G401 (cell line): ENCODE measurements around the gene MED6. TPM values are rescaled to one million over a fixed set of nuclear protein-coding genes. Genes with fewer than 3 reads are reported as not detected.

Experiments used
- DNase-seq: peaks from one replicate; pipeline ENCODE4 v3.0.0-alpha.2; 2015; ENCODE audit warnings: low spot score
- in situ Hi-C: cut with HindIII; loops from 2 replicates; pipeline ENCODE4 v1.10.0; 2016; ENCODE audit warnings: low sequenced_read_pairs, mixed read lengths
- total RNA-seq: library from RNA; depleted of rRNA; stranded (reverse); fragments of >200 nt; shearing (Covaris generic); gene quantifications from 2 replicates; pipeline ENCODE4 v1.2.3, GENCODE V29; 2014

MED6 gene
- total RNA-seq, 1 experiment from 2014 or later, result 71.7 TPM

DNA sequence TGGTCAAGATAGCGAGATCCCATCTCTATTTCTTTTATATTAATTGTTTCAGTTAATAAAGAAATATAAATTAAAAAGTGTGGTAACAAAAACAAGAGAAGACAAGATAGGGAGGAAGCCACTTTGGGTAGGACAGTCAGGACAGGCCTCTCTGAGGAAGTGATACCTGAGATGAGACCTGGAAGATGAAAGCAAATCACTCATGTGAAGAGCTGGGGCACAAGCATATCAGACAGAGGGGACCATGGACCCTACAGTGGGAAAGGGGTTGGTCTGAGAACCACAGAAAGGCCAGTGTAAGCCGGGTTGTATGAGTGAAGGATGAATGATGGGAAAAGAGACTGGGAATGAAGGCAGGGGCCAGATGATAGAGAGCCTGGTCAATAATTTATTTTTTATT, 1.8 kb upstream of the MED6 start:
- no peak for DNase-seq
- in situ Hi-C loops, result no loop called here

- in situ Hi-C loops, result no loop called here
- DNase-seq, result no peak
These were observed 707 bp upstream of the MED6 start for GRCh38 chr14:70601162-70601561.

DNA sequence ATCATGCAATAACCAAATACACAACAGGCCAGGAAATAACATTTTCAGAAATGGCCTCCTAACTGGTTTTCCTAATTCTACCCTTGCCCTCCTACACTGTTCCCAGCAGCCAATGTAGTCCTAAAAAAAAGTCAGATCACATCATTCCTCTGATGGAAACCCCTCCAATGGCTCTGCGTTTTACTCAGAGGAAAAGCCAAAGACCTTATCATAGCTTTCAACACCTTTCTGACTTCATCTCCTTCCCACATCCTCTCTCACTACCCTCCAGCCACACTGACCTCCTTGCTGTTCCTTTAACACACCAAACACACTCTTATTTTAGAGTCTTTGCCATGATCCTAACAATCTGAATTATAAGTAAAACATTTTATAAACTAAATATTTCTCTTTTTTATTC, 1.1 kb downstream of the MED6 start:
- in situ Hi-C loops, result no loop called here
- DNase-seq, result no peak

- DNase-seq, result no peak
- in situ Hi-C loops, result no loop called here
These were observed 2.7 kb downstream of the MED6 start for GRCh38 chr14:70597731-70598130.

GRCh38 chr14:70595443-70596185, 4.8 kb downstream of the MED6 start:
- no peak for DNase-seq
- in situ Hi-C loops, result no loop called here

GRCh38 chr14:70594461-70594860, 6.0 kb downstream of the MED6 start:
- no peak for DNase-seq
- in situ Hi-C loops, result no loop called here

GRCh38 chr14:70585231-70585630, 15.2 kb downstream of the MED6 start:
- in situ Hi-C loops, result no loop called here
- no peak for DNase-seq

GRCh38 chr14:70576891-70577290, 23.6 kb downstream of the MED6 start:
- in situ Hi-C loops, result no loop called here
- no peak for DNase-seq

GRCh38 chr14:70573050-70573449, 27.4 kb downstream of the MED6 start:
- DNase-seq, result no peak
- in situ Hi-C loops, result no loop called here

DNA sequence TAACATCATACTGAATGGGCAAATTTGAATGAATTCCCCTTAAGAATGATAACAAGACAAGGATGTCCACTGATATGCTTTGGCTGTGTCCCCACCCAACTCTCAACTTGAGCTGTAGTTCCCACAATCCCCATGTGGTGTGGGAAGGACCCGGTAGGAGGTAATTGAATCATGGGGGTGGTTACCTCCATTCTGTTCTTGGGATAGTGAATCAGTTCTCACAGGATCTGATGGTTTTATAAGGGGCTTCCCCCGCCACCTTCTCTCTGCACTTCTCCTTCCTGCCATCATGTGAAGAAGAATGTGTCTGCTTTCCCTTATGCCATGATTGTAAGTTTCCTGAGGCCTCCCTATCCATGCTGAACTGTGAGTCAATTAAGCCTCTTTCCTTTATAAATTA, 29.3 kb downstream of the MED6 start:
- in situ Hi-C loops, result no loop called here
- no peak for DNase-seq

GRCh38 chr14:70567791-70568190, 32.7 kb downstream of the MED6 start:
- DNase-seq, result peak; percentile 12
- in situ Hi-C loops, result no loop called here

GRCh38 chr14:70563869-70564268, 36.6 kb downstream of the MED6 start:
- in situ Hi-C loops, result no loop called here
- DNase-seq, result no peak

- in situ Hi-C loops, result no loop called here
- no peak for DNase-seq
These were observed 37.0 kb downstream of the MED6 start for GRCh38 chr14:70563417-70563816.

- DNase-seq, result no peak
- in situ Hi-C loops, result no loop called here
These were observed 42.1 kb downstream of the MED6 start for GRCh38 chr14:70558356-70558755.

- no peak for DNase-seq
- in situ Hi-C loops, result no loop called here
These were observed 44.6 kb downstream of the MED6 start for GRCh38 chr14:70555890-70556289.

DNA sequence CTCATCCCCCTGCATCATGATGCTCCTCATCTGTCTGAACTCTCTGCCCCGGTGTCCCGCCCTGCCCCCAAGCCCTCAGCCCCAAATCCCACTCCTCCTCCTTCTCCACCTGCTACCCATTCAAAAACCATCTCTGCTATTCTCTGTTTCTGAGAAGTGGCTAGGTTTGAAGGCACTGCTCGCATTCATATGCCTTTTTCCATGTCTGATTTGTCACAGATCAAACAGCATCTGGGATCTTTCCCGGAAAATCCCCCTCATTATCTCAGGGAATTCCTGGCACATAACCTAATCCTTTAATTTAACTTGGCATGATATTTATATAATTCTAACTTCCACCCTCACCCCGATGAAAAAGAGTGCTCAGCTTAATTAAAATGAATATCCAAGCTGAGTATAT, 62.4 kb downstream of the MED6 start:
- in situ Hi-C loops, result no loop called here
- no peak for DNase-seq

DNA sequence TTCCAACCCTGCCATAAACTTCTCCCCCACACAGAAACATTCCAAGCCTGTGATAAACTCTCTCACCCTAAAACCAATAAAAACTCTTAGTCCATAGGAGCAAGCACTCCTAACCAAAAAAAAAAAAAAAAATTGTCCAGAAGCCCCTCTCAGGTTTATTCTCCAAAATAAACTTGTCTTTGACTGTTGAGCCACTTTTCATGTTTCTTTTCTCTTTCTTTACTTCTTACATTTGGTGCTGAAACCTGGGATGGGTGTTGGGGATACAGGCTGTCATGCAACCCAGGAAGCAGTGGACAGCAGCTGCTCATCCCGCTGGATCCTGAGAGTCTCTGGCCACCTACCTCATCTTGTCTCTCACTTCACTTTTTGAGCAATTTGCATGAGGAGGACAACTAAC, 63.6 kb downstream of the MED6 start:
- in situ Hi-C loops, result no loop called here
- DNase-seq, result no peak

DNA sequence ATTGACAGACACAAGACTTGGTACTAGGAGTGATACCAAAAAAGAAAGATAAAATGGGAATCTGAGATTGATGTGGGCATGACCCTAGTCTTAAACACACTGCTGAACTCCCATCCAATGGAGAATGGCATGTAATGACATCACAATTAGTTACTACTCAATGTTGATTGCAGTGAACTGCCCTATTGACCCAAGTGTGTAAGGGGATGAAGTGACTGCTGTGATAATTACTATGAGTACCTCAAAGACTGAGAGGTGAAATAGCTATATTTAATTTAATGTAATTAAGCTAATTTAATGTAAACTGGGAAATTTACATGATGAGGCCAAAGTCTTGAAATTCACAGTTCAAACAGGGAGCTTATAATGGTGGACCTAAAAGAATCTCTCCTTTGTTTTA, 65.6 kb downstream of the MED6 start, which contains the start of gene ADAM20:
Gene ADAM20 (minus strand): TSS at position 101 of the 400 bp plus-strand sequence. CDS start 10,247 bp downstream, outside the sequence.
- no peak for DNase-seq
- in situ Hi-C loops, result no loop called here
